HEK293 (cell line): ENCODE results near the gene CCDC178.

Source experiments
- MEIS1 ChIP-seq: sonication (generic); formaldehyde crosslinking; IDR thresholded peaks from 2 replicates; pipeline ENCODE4 v1.8.1; 2022; ENCODE audit warnings: missing genetic modification reagents, mild to moderate bottlenecking, borderline replicate concordance
- REST ChIP-seq: fragments of 450-650 bp; formaldehyde crosslinking; IDR thresholded peaks from 2 replicates; pipeline ENCODE4 v1.5.1; 2016; ENCODE audit warnings: missing biosample characterization, missing genetic modification characterization
- SP7 ChIP-seq: fragments of 450-650 bp; formaldehyde crosslinking; IDR thresholded peaks from 2 replicates; pipeline ENCODE4 v1.5.1; 2016; ENCODE audit warnings: missing biosample characterization, missing genetic modification characterization
- TCF7L2 ChIP-seq: IDR thresholded peaks from 2 replicates; pipeline ENCODE4 v1.6.1; 2011; ENCODE audit warnings: low read depth, mild to moderate bottlenecking, inconsistent platforms, low read length, moderate library complexity, borderline replicate concordance
- YY1 ChIP-seq: fragments of 450-650 bp; formaldehyde crosslinking; IDR thresholded peaks from 2 replicates; pipeline ENCODE4 v1.5.1; 2018; ENCODE audit warnings: missing biosample characterization, missing genetic modification characterization
- ZEB2 ChIP-seq: fragments of 450-650 bp; formaldehyde crosslinking; IDR thresholded peaks from 2 replicates; pipeline ENCODE4 v1.5.1; 2016; ENCODE audit warnings: missing biosample characterization, missing genetic modification characterization
- TF ChIP-seq, protein P1 (sequence below): fragments of 450-650 bp; formaldehyde crosslinking; IDR thresholded peaks from 2 replicates; pipeline ENCODE4 v1.5.1; 2016; ENCODE audit warnings: missing biosample characterization, missing genetic modification characterization

- TF ChIP-seq, protein P1, sequence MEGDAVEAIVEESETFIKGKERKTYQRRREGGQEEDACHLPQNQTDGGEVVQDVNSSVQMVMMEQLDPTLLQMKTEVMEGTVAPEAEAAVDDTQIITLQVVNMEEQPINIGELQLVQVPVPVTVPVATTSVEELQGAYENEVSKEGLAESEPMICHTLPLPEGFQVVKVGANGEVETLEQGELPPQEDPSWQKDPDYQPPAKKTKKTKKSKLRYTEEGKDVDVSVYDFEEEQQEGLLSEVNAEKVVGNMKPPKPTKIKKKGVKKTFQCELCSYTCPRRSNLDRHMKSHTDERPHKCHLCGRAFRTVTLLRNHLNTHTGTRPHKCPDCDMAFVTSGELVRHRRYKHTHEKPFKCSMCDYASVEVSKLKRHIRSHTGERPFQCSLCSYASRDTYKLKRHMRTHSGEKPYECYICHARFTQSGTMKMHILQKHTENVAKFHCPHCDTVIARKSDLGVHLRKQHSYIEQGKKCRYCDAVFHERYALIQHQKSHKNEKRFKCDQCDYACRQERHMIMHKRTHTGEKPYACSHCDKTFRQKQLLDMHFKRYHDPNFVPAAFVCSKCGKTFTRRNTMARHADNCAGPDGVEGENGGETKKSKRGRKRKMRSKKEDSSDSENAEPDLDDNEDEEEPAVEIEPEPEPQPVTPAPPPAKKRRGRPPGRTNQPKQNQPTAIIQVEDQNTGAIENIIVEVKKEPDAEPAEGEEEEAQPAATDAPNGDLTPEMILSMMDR (tag by site-specific recombination) = no peak
- TF ChIP-seq SP7 (tag by site-specific recombination) = no peak
- TF ChIP-seq YY1 (tag by site-specific recombination) = no peak
- TF ChIP-seq ZEB2 (tag by site-specific recombination) = no peak
- no peak for TF ChIP-seq TCF7L2
- TF ChIP-seq MEIS1 (CRISPR knock-in tag) = no peak
- no peak for TF ChIP-seq REST (tag by site-specific recombination)
These were observed 4.2 kb upstream of the CCDC178 start for GRCh38 chr18:33444709-33445108.
